HG03565 (cell line): Measurements from ENCODE around the gene CCDC71L.

ENCODE experiments used
- ATAC-seq: cut with Tn5 transposase; IDR thresholded peaks from one replicate; pipeline ENCODE4 v1.9.1; 2021; ENCODE audit warnings: mild to moderate bottlenecking, moderate library complexity; ENCODE audit not compliant: unreplicated experiment

CCDC71L gene

DNA sequence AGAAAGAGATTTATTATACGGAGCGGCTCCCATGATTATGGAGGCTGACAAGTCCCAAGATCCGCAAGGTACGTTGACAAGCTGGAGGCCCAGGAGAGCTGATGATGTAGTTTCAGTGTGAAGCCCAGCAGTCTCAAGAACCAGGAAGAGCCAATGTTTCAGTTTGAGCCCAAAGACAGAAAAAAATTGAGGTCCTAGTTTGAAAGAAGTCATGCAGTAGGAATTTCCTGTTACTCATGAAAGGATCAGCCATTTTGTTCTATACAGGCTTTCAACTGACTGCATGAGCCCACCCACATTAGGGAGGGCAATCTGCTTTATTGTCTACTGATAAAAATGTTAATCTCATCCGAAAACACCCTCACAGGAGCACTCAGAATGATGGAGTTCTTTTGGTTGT, 51.5 kb downstream of the CCDC71L start:
- ATAC-seq, result no peak

DNA sequence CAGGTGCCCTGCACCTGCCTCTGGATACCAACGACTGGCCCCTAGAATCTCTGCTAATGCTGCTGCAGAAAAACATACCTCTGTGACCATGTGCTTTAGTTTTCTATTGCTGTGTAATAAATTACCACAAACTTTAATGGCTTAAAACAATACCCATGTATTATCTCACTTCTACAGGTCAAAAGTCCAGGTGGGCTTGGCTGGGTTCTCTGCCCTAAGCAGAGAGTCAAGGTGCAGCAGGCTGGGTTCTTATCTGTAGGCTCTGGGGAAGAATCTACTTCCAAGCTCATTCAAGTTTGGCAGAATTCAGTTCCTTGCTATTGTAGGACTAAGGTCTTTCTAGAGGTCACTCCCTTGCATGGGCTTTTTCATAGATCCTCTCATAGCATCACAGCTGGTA, 52.3 kb downstream of the CCDC71L start:
- no peak for ATAC-seq
